Panc1 (cell line): ENCODE measurements around the gene GAS7. TPM values are rescaled to one million over a fixed set of nuclear protein-coding genes. Genes with fewer than 3 reads are reported as not detected.

Experiments
- ATAC-seq: fragments of 200-7000 bp; cut with Tn5 transposase; 2 replicates; pipeline ENCODE4 v1.9.1; 2020; ENCODE audit warnings: mild to moderate bottlenecking, moderate library complexity
- BruUV-seq: library from RNA; stranded (reverse); fragments of 400-500 nt; replicated peaks from 2 replicates; lab custom pipeline; 2021; lab: Mats Ljungman, UMichigan
- CTCF ChIA-PET: fragments of 300-600 bp; sonication (Branson Sonifier 250); formaldehyde crosslinking; loops from one replicate; lab custom pipeline; 2022; ENCODE audit warnings: antibody characterized with exemption; lab: Charles Lee
- POLR2A ChIA-PET: fragments of 300-600 bp; sonication (Branson Sonifier 250); formaldehyde crosslinking; loops from one replicate; lab custom pipeline; 2022; ENCODE audit warnings: antibody characterized with exemption; lab: Charles Lee
- DNase-seq: peaks from one replicate; pipeline ENCODE4 v3.0.0-alpha.2; 2010; ENCODE audit warnings: low read depth, low spot score
- H3K27ac ChIP-seq: 2 replicates; pipeline ENCODE4 v1.5.1; 2011; ENCODE audit warnings: mild to moderate bottlenecking, low read length, inconsistent platforms
- H3K27me3 ChIP-seq: fragments of 200-500 bp; sonication (Bioruptor generic); 2 replicates; pipeline ENCODE4 v1.6.0; 2014; ENCODE audit warnings: low read length, inconsistent platforms; ENCODE audit not compliant: control insufficient read depth, insufficient read depth
- H3K36me3 ChIP-seq: fragments of 200-500 bp; sonication (Bioruptor generic); 2 replicates; pipeline ENCODE4 v1.5.1; 2014; ENCODE audit warnings: inconsistent platforms, mild to moderate bottlenecking, low read length, moderate library complexity; ENCODE audit not compliant: control insufficient read depth, insufficient read depth
- H3K4me1 ChIP-seq: 2 replicates; pipeline ENCODE4 v1.5.1; 2011; ENCODE audit warnings: inconsistent platforms, mild to moderate bottlenecking, low read length, moderate library complexity; ENCODE audit not compliant: control insufficient read depth, insufficient read depth
- H3K4me3 ChIP-seq, 2 experiments: 2 replicates each; pipeline ENCODE4 v1.5.1; 2011 to 2012; ENCODE audit warnings: low read depth in 2 of 2, low read length in 2 of 2, mild to moderate bottlenecking in 2 of 2, inconsistent platforms in 1 of 2, moderate library complexity in 1 of 2
- H3K9me3 ChIP-seq: fragments of 200-500 bp; sonication (Bioruptor generic); 2 replicates; pipeline ENCODE4 v1.5.1; 2014; ENCODE audit warnings: low read depth, mild to moderate bottlenecking, inconsistent platforms, low read length, moderate library complexity; ENCODE audit not compliant: control insufficient read depth, insufficient read depth
- POLR2AphosphoS5 ChIP-seq: IDR thresholded peaks from 2 replicates; pipeline ENCODE4 v1.6.1; 2012; ENCODE audit warnings: mild to moderate bottlenecking, low read depth, low read length, moderate library complexity
- SIN3A ChIP-seq: IDR thresholded peaks from 2 replicates; pipeline ENCODE4 v1.6.1; 2012; ENCODE audit warnings: low read depth, mild to moderate bottlenecking, low read length, moderate library complexity, borderline replicate concordance; ENCODE audit not compliant: insufficient read depth
- TCF7L2 ChIP-seq: IDR thresholded peaks from 2 replicates; pipeline ENCODE4 v1.6.1; 2011; ENCODE audit warnings: mild to moderate bottlenecking, low read depth, low read length, inconsistent platforms
- in situ Hi-C: cut with HindIII; loops from 2 replicates; pipeline ENCODE4 v1.10.0; 2016; ENCODE audit warnings: low sequenced_read_pairs, low pct_unique_long_range_greater_than_20kb
- intact Hi-C: fragments of 100-400 bp; cut with micrococcal nuclease; formaldehyde crosslinking; loops from one replicate; pipeline ENCODE4 v1.10.0; 2022; ENCODE audit not compliant: unreplicated experiment
- total RNA-seq: library from RNA; stranded (reverse); gene quantifications from one replicate; pipeline ENCODE4 v1.2.1, GENCODE V29; 2021; ENCODE audit not compliant: unreplicated experiment
- TF ChIP-seq, protein P1 (sequence below): fragments of 450-650 bp; IDR thresholded peaks from 2 replicates; pipeline ENCODE4 v1.5.1; 2017; ENCODE audit warnings: mild to moderate bottlenecking
- TF ChIP-seq, protein P2 (sequence below), 2 experiments: IDR thresholded peaks; 2 replicates each; pipeline ENCODE4 v1.6.1; 2011 to 2012; ENCODE audit warnings: low read depth in 2 of 2, control low read depth in 1 of 2, low read length in 1 of 2, mild to moderate bottlenecking in 1 of 2, moderate library complexity in 1 of 2; ENCODE audit not compliant: insufficient read depth in 1 of 2

Gene GAS7
- total RNA-seq, 1 experiment from 2014 or later: 0.05 TPM

DNA sequence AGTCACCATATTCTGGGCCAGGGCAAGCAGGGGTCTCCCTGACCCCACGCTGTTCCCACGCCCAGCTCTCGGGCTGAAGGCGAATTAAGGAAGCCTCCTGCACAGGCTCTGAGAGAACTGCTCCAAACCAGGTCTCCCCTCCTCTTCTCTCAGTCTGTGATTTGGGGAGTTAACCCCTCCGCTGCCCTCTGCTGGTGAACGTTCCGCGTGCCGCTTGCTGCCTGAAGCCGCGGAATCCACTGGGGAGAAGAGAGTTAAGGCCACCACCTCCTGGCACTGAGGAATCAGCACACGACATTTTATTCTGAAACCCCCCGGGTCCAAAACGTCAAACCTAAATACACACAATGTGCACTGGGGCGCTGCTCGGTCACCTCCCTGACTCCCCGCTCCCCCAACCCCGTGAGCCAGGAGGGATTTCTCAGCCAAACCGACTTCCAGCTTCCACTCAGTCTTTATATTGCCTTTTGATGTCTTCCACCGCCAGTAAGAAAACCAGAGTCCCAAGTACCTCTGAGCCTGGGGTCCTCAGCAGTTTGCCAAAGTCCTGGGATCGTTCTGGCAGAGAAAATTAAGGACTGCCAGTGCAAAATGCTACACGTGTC, 238.9 kb downstream of the GAS7 start:
- DNase-seq: no peak
- ChIA-PET CTCF (interaction anchor here (1.3 kb wide), 1 partner anchor 34 kb away, joined by 3 read pairs; no protein-coding TSS in a partner anchor), POLR2A (no interaction called here)
- intact Hi-C loops: no loop called here
- H3K4me3 ChIP-seq: no peak overlapping the region
- TF ChIP-seq, protein P1, sequence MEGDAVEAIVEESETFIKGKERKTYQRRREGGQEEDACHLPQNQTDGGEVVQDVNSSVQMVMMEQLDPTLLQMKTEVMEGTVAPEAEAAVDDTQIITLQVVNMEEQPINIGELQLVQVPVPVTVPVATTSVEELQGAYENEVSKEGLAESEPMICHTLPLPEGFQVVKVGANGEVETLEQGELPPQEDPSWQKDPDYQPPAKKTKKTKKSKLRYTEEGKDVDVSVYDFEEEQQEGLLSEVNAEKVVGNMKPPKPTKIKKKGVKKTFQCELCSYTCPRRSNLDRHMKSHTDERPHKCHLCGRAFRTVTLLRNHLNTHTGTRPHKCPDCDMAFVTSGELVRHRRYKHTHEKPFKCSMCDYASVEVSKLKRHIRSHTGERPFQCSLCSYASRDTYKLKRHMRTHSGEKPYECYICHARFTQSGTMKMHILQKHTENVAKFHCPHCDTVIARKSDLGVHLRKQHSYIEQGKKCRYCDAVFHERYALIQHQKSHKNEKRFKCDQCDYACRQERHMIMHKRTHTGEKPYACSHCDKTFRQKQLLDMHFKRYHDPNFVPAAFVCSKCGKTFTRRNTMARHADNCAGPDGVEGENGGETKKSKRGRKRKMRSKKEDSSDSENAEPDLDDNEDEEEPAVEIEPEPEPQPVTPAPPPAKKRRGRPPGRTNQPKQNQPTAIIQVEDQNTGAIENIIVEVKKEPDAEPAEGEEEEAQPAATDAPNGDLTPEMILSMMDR: peak; percentile 84
- TF ChIP-seq, protein P2, sequence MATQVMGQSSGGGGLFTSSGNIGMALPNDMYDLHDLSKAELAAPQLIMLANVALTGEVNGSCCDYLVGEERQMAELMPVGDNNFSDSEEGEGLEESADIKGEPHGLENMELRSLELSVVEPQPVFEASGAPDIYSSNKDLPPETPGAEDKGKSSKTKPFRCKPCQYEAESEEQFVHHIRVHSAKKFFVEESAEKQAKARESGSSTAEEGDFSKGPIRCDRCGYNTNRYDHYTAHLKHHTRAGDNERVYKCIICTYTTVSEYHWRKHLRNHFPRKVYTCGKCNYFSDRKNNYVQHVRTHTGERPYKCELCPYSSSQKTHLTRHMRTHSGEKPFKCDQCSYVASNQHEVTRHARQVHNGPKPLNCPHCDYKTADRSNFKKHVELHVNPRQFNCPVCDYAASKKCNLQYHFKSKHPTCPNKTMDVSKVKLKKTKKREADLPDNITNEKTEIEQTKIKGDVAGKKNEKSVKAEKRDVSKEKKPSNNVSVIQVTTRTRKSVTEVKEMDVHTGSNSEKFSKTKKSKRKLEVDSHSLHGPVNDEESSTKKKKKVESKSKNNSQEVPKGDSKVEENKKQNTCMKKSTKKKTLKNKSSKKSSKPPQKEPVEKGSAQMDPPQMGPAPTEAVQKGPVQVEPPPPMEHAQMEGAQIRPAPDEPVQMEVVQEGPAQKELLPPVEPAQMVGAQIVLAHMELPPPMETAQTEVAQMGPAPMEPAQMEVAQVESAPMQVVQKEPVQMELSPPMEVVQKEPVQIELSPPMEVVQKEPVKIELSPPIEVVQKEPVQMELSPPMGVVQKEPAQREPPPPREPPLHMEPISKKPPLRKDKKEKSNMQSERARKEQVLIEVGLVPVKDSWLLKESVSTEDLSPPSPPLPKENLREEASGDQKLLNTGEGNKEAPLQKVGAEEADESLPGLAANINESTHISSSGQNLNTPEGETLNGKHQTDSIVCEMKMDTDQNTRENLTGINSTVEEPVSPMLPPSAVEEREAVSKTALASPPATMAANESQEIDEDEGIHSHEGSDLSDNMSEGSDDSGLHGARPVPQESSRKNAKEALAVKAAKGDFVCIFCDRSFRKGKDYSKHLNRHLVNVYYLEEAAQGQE (IDR thresholded peaks at IDR 0.05; ENCODE audit: insufficient read depth in 1 of 2, low read depth in 2 of 2, low read length in 1 of 2): no peak
- H3K36me3 ChIP-seq: no peaks in the 10 kb centered on the region
- peaks cover 5% of the 10 kb centered on the region; the same call in 1 of the 2 replicates for H3K27me3 ChIP-seq
- BruUV-seq: no TSS peak
- H3K9me3 ChIP-seq: no peaks in the 10 kb centered on the region
- peak; percentile 88 for ATAC-seq
- no peaks in the 10 kb centered on the region for H3K4me1 ChIP-seq
- no peak overlapping the region for H3K27ac ChIP-seq
- in situ Hi-C loops: no loop called here

GRCh38 chr17:9958586-9959281, 239.7 kb downstream of the GAS7 start:
- no peaks in the 10 kb centered on the region for H3K4me1 ChIP-seq
- TF ChIP-seq, protein P2 (IDR thresholded peaks at IDR 0.05; ENCODE audit: insufficient read depth in 1 of 2, low read depth in 2 of 2, low read length in 1 of 2): no peak
- TF ChIP-seq SIN3A (no peak), POLR2AphosphoS5 (no peak), TCF7L2 (no peak)
- TF ChIP-seq, protein P1: no peak
- no peaks in the 10 kb centered on the region for H3K36me3 ChIP-seq
- H3K27me3 ChIP-seq: peaks cover 5% of the 10 kb centered on the region; the same call in 1 of the 2 replicates
- ATAC-seq: no peak
- no TSS peak for BruUV-seq
- H3K9me3 ChIP-seq: no peaks in the 10 kb centered on the region
- H3K4me3 ChIP-seq: no peak overlapping the region
- intact Hi-C loops: no loop called here
- POLR2A ChIA-PET: no interaction called here
- CTCF ChIA-PET: interaction anchor here (1.3 kb wide), 1 partner anchor 33 kb away, joined by 3 read pairs; no protein-coding TSS in a partner anchor
- in situ Hi-C loops: no loop called here
- no peak for DNase-seq
- H3K27ac ChIP-seq: no peak overlapping the region
